ENCODE measurements around the gene EMB. TPM values are rescaled to one million over a fixed set of nuclear protein-coding genes. Genes with fewer than 3 reads are reported as not detected.
A peak's percentile ranks its signal among the peaks of the same experiment; 100 is the strongest.
"Not testable (repeated sequence)": the region's sequence is repeated elsewhere in the genome, so short reads cannot be mapped to it uniquely, and the experiment has no call there.

EMB gene
- total RNA-seq, 2 experiments from 2014 or later, result 181 to 188 TPM

- ChIA-PET POLR2A (interaction anchor here (0.8 to 1.7 kb wide), 6 partner anchors 16 to 221 kb away, joined by 3 to 10 read pairs (median 5); partner anchors contain the start of gene PARP8), CTCF (interaction anchor here (0.7 kb wide), 2 partner anchors 56 to 127 kb away, joined by 3 to 6 read pairs; no protein-coding TSS in a partner anchor)
- Mint-ChIP-seq H3K36me3 (ENCODE audit: low read depth) (peaks cover 16% of the 10 kb centered on the region), H3K27me3 (no peaks in the 10 kb centered on the region), H3K4me1 (peaks cover 55% of the 10 kb centered on the region), H3K4me3 (peak overlapping the region; percentile 50), H3K9me3 (peaks cover 10% of the 10 kb centered on the region), H3K27ac (peak overlapping the region; percentile 88)
- peak; percentile 45 for DNase-seq
Observed at GRCh38 chr5:50445296-50445949, 4.3 kb upstream of the EMB start.

GRCh38 chr5:50442559-50443539, 1.8 kb upstream of the EMB start:
- Mint-ChIP-seq H3K36me3 (ENCODE audit: low read depth) (peaks cover 30% of the 10 kb centered on the region), H3K4me3 (peak overlapping the region; percentile 25), H3K9me3 (peaks cover 10% of the 10 kb centered on the region), H3K4me1 (peaks cover 72% of the 10 kb centered on the region), H3K27ac (peak overlapping the region; percentile 45)
- POLR2A ChIA-PET, result interaction anchor here (0.6 to 4.1 kb wide), 2 partner anchors 219 to 225 kb away, joined by 3 to 66 read pairs; partner anchors contain the start of gene PARP8
- not testable (repeated sequence) for H3K27me3 Mint-ChIP-seq, DNase-seq
- CTCF ChIA-PET, result interaction anchor here (2.4 to 2.9 kb wide), 2 partner anchors 70 to 222 kb away, joined by 7 to 16 read pairs; no protein-coding TSS in a partner anchor

GRCh38 chr5:50441493-50441955, 436 bp upstream of the EMB start:
- ChIA-PET CTCF (interaction anchor here (1.0 to 2.9 kb wide), 8 partner anchors 9 to 310 kb away, joined by 3 to 16 read pairs (median 7); no protein-coding TSS in a partner anchor), POLR2A (interaction anchor here (0.8 to 4.3 kb wide), 16 partner anchors 10 to 307 kb away, joined by 3 to 66 read pairs (median 6); partner anchors contain the start of gene PARP8)
- Mint-ChIP-seq H3K9me3 (peaks cover 2% of the 10 kb centered on the region), H3K4me3 (peak overlapping the region; percentile 97), H3K36me3 (ENCODE audit: low read depth) (peaks cover 29% of the 10 kb centered on the region), H3K4me1 (peaks cover 72% of the 10 kb centered on the region), H3K27me3 (no peaks in the 10 kb centered on the region), H3K27ac (peak overlapping the region; percentile 94)
- no peak for DNase-seq

- CTCF ChIA-PET, result no interaction called here
- H3K4me3 Mint-ChIP-seq, result peak overlapping the region; percentile 97
- H3K27me3 Mint-ChIP-seq, result no peaks in the 10 kb centered on the region
- POLR2A ChIA-PET, result interaction anchor here (0.7 to 4.3 kb wide), 3 partner anchors 11 to 307 kb away, joined by 4 to 66 read pairs (median 37); partner anchors contain the start of gene PARP8
- peaks cover 39% of the 10 kb centered on the region for H3K36me3 Mint-ChIP-seq (ENCODE audit: low read depth)
- peak overlapping the region; percentile 94 for H3K27ac Mint-ChIP-seq
- no peaks in the 10 kb centered on the region for H3K9me3 Mint-ChIP-seq
- peaks cover 72% of the 10 kb centered on the region for H3K4me1 Mint-ChIP-seq
- DNase-seq, result no peak
Observed at GRCh38 chr5:50439221-50439620, 1.9 kb downstream of the EMB start.

- H3K27me3 Mint-ChIP-seq, CTCF ChIA-PET, H3K9me3 Mint-ChIP-seq, H3K27ac Mint-ChIP-seq, DNase-seq: not testable (repeated sequence)
- Mint-ChIP-seq H3K36me3 (ENCODE audit: low read depth) (peaks cover 43% of the 10 kb centered on the region), H3K4me1 (peaks cover 75% of the 10 kb centered on the region), H3K4me3 (peak overlapping the region; percentile 19)
- POLR2A ChIA-PET, result interaction anchor here (0.6 to 4.3 kb wide), 2 partner anchors 9 to 281 kb away, joined by 3 to 37 read pairs; no protein-coding TSS in a partner anchor
Observed at GRCh38 chr5:50438060-50438459, 3.0 kb downstream of the EMB start.

GRCh38 chr5:50435168-50435567, 5.9 kb downstream of the EMB start:
- H3K27me3 Mint-ChIP-seq, result no peaks in the 10 kb centered on the region
- H3K4me1 Mint-ChIP-seq, result peaks cover 74% of the 10 kb centered on the region
- peaks cover 48% of the 10 kb centered on the region for H3K36me3 Mint-ChIP-seq (ENCODE audit: low read depth)
- CTCF ChIA-PET, result no interaction called here
- H3K4me3 Mint-ChIP-seq, result no peak overlapping the region
- no peaks in the 10 kb centered on the region for H3K9me3 Mint-ChIP-seq
- POLR2A ChIA-PET, result interaction anchor here (0.6 kb wide), 1 partner anchor 203 kb away, joined by 4 read pairs; no protein-coding TSS in a partner anchor
- H3K27ac Mint-ChIP-seq, result peak overlapping the region; percentile 1
- DNase-seq, result no peak

- H3K36me3 Mint-ChIP-seq (ENCODE audit: low read depth), result peaks cover 46% of the 10 kb centered on the region
- POLR2A ChIA-PET, result interaction anchor here (6.1 kb wide), 1 partner anchor 9 kb away, joined by 37 read pairs; the partner anchor contains the start of gene EMB
Observed at GRCh38 chr5:50431133-50431904, 9.8 kb downstream of the EMB start.

GRCh38 chr5:50423100-50423799, 17.8 kb downstream of the EMB start:
- H3K9me3 Mint-ChIP-seq, H3K27ac Mint-ChIP-seq, CTCF ChIA-PET, POLR2A ChIA-PET, H3K4me3 Mint-ChIP-seq, H3K27me3 Mint-ChIP-seq, DNase-seq: not testable (repeated sequence)
- peaks cover 28% of the 10 kb centered on the region for H3K4me1 Mint-ChIP-seq
- H3K36me3 Mint-ChIP-seq (ENCODE audit: low read depth), result peaks cover 74% of the 10 kb centered on the region

More at GRCh38 chr5:50431133-50431904, 9.8 kb downstream of the EMB start:
- not testable (repeated sequence) for H3K9me3 Mint-ChIP-seq, H3K27me3 Mint-ChIP-seq, DNase-seq, H3K4me3 Mint-ChIP-seq, H3K27ac Mint-ChIP-seq
- H3K4me1 Mint-ChIP-seq, result peaks cover 68% of the 10 kb centered on the region
- CTCF ChIA-PET, result interaction anchor here (1.4 kb wide), 1 partner anchor 10 kb away, joined by 7 read pairs; the partner anchor contains the start of gene EMB

GRCh38 chr5:50421184-50421950, 19.7 kb downstream of the EMB start:
- not testable (repeated sequence) for H3K27ac Mint-ChIP-seq, DNase-seq
- peaks cover 31% of the 10 kb centered on the region for H3K4me1 Mint-ChIP-seq

GRCh38 chr5:50420343-50420935, 20.6 kb downstream of the EMB start:
- Mint-ChIP-seq H3K36me3 (ENCODE audit: low read depth) (peaks cover 64% of the 10 kb centered on the region), H3K4me1 (peaks cover 38% of the 10 kb centered on the region), H3K4me3 (no peak overlapping the region), H3K9me3 (peaks cover 5% of the 10 kb centered on the region), H3K27me3 (no peaks in the 10 kb centered on the region), H3K27ac (no peak overlapping the region)
- POLR2A ChIA-PET, result no interaction called here
- CTCF ChIA-PET, result no interaction called here
- no peak for DNase-seq

More at GRCh38 chr5:50421184-50421950, 19.7 kb downstream of the EMB start:
- CTCF ChIA-PET, H3K27me3 Mint-ChIP-seq, POLR2A ChIA-PET, H3K9me3 Mint-ChIP-seq, H3K4me3 Mint-ChIP-seq: not testable (repeated sequence)
- H3K36me3 Mint-ChIP-seq (ENCODE audit: low read depth), result peaks cover 68% of the 10 kb centered on the region

- H3K27ac Mint-ChIP-seq, CTCF ChIA-PET, H3K27me3 Mint-ChIP-seq, DNase-seq, H3K4me3 Mint-ChIP-seq, POLR2A ChIA-PET, H3K9me3 Mint-ChIP-seq: not testable (repeated sequence)
- Mint-ChIP-seq H3K4me1 (peaks cover 43% of the 10 kb centered on the region), H3K36me3 (ENCODE audit: low read depth) (peaks cover 64% of the 10 kb centered on the region)
Observed at GRCh38 chr5:50419656-50420055, 21.4 kb downstream of the EMB start.
